ENCODE results near the gene GOLPH3L. TPM values are rescaled to one million over a fixed set of nuclear protein-coding genes. Genes with fewer than 3 reads are reported as not detected.
"Not testable (repeated sequence)": the region's sequence is repeated elsewhere in the genome, so short reads cannot be mapped to it uniquely, and the experiment has no call there.

The GOLPH3L gene
- total RNA-seq, 4 donors from 2014 or later, result 16.2 to 23.9 (median 21.6) TPM

GRCh38 chr1:150606463-150607142 lies 90.4 kb downstream of the GOLPH3L start:
- 95% methylated on average over 7 of the region's 7 CpGs for WGBS
- no peak overlapping the region for H3K27ac ChIP-seq (replicated peaks in 1 of 4)

GRCh38 chr1:150605451-150605731 lies 91.6 kb downstream of the GOLPH3L start:
- H3K9me3 ChIP-seq; H3K4me3 ChIP-seq; H3K27me3 ChIP-seq; DNase-seq (ENCODE audit: extremely low spot score); intact Hi-C loops (cut with DNase I); H3K36me3 ChIP-seq: not testable (repeated sequence)
- Histone ChIP-seq H3K4me1 (peaks cover 22 to 35% (median 29%) of the 10 kb centered on the region in 4 donors), H3K27ac (replicated peaks in 1 of 4) (peak overlapping the region in 3 of 4 donors; percentile 68 to 81 (median 76))
- 96% methylated on average over 3 of the region's 3 CpGs for WGBS

More at GRCh38 chr1:150606463-150607142, 90.4 kb downstream of the GOLPH3L start:
- intact Hi-C loops (cut with DNase I), result no loop called here
- Histone ChIP-seq H3K27me3 (no peaks in the 10 kb centered on the region), H3K4me3 (no peak overlapping the region), H3K4me1 (peaks cover 33 to 47% (median 42%) of the 10 kb centered on the region in 4 donors), H3K9me3 (no peaks in the 10 kb centered on the region), H3K36me3 (no peaks in the 10 kb centered on the region)
- TF ChIP-seq EP300 (IDR thresholded peaks at IDR 0.05), result no peak
- TF ChIP-seq POLR2A (IDR thresholded peaks at IDR 0.05; ENCODE audit: low read depth), result no peak
- no peak for TF ChIP-seq POLR2AphosphoS5 (IDR thresholded peaks at IDR 0.05)
- no peak for TF ChIP-seq CTCF (IDR thresholded peaks at IDR 0.05)
- DNase-seq (ENCODE audit: extremely low spot score), result peak; percentile 90

GRCh38 chr1:150604226-150604588 lies 92.7 kb downstream of the GOLPH3L start:
- H3K9me3 ChIP-seq, result no peaks in the 10 kb centered on the region
- DNase-seq (ENCODE audit: extremely low spot score), result no peak
- intact Hi-C loops (cut with DNase I), result no loop called here

GRCh38 chr1:150603711-150604110 lies 93.2 kb downstream of the GOLPH3L start:
- no peaks in the 10 kb centered on the region for H3K9me3 ChIP-seq
- no peak for TF ChIP-seq POLR2A (IDR thresholded peaks at IDR 0.05; ENCODE audit: low read depth)
- no peak for TF ChIP-seq POLR2AphosphoS5 (IDR thresholded peaks at IDR 0.05)
- TF ChIP-seq CTCF (IDR thresholded peaks at IDR 0.05), result no peak
- TF ChIP-seq EP300 (IDR thresholded peaks at IDR 0.05), result no peak

More at GRCh38 chr1:150604226-150604588, 92.7 kb downstream of the GOLPH3L start:
- H3K36me3 ChIP-seq, result peaks cover 6 to 18% (median 11%) of the 10 kb centered on the region in 4 donors
- H3K27me3 ChIP-seq, result no peaks in the 10 kb centered on the region
- H3K4me1 ChIP-seq, result peaks cover 13 to 24% (median 18%) of the 10 kb centered on the region in 4 donors
- WGBS, result 94% methylated on average over 2 of the region's 2 CpGs
- no peak overlapping the region for H3K4me3 ChIP-seq
- H3K27ac ChIP-seq (replicated peaks in 1 of 4), result peak overlapping the region; percentile 68 to 81 (median 74)
- TF ChIP-seq POLR2AphosphoS5 (IDR thresholded peaks at IDR 0.05) (no peak), CTCF (IDR thresholded peaks at IDR 0.05) (no peak)

GRCh38 chr1:150602372-150602771 lies 94.6 kb downstream of the GOLPH3L start:
- peaks cover 6 to 22% (median 11%) of the 10 kb centered on the region in 4 donors for H3K36me3 ChIP-seq
- DNase-seq (ENCODE audit: extremely low spot score); H3K27me3 ChIP-seq; intact Hi-C loops (cut with DNase I); H3K9me3 ChIP-seq; H3K27ac ChIP-seq (replicated peaks in 1 of 4); H3K4me3 ChIP-seq: not testable (repeated sequence)
- 92% methylated on average over 12 of the region's 12 CpGs for WGBS
- H3K4me1 ChIP-seq, result peaks cover 12 to 14% (median 13%) of the 10 kb centered on the region in 4 donors

More at GRCh38 chr1:150603711-150604110, 93.2 kb downstream of the GOLPH3L start:
- Histone ChIP-seq H3K27ac (replicated peaks in 1 of 4) (peak overlapping the region in 3 of 4 donors; percentile 72 to 81 (median 76)), H3K4me3 (no peak overlapping the region), H3K36me3 (peaks cover 6 to 19% (median 11%) of the 10 kb centered on the region in 4 donors), H3K4me1 (peaks cover 12 to 19% (median 13%) of the 10 kb centered on the region in 4 donors), H3K27me3 (no peaks in the 10 kb centered on the region)
- intact Hi-C loops (cut with DNase I), result no loop called here
- 74% methylated on average over 3 of the region's 3 CpGs for WGBS
- no peak for DNase-seq (ENCODE audit: extremely low spot score)

GRCh38 chr1:150601540-150601939 lies 95.4 kb downstream of the GOLPH3L start:
- no peaks in the 10 kb centered on the region for H3K27me3 ChIP-seq
- no peaks in the 10 kb centered on the region for H3K9me3 ChIP-seq
- H3K27ac ChIP-seq (replicated peaks in 1 of 4), result no peak overlapping the region
- H3K4me1 ChIP-seq, result peaks cover 12 to 14% (median 13%) of the 10 kb centered on the region in 4 donors
- no peak overlapping the region for H3K4me3 ChIP-seq
- H3K36me3 ChIP-seq, result peaks cover 6 to 22% (median 11%) of the 10 kb centered on the region in 4 donors
- no peak for TF ChIP-seq POLR2A (IDR thresholded peaks at IDR 0.05; ENCODE audit: low read depth)
- TF ChIP-seq CTCF (IDR thresholded peaks at IDR 0.05), result no peak
- no peak for TF ChIP-seq POLR2AphosphoS5 (IDR thresholded peaks at IDR 0.05)
- no peak for TF ChIP-seq EP300 (IDR thresholded peaks at IDR 0.05)
- intact Hi-C loops (cut with DNase I), result no loop called here
- DNase-seq (ENCODE audit: extremely low spot score), result no peak

- peaks cover 6 to 22% (median 11%) of the 10 kb centered on the region in 4 donors for H3K36me3 ChIP-seq
- H3K9me3 ChIP-seq; intact Hi-C loops (cut with DNase I); DNase-seq (ENCODE audit: extremely low spot score); H3K27me3 ChIP-seq; H3K4me3 ChIP-seq; H3K4me1 ChIP-seq; H3K27ac ChIP-seq (replicated peaks in 1 of 4): not testable (repeated sequence)
- 97% methylated on average over 4 of the region's 4 CpGs for WGBS
Measured at GRCh38 chr1:150598346-150598745, 98.6 kb downstream of the GOLPH3L start.
